ENCODE data around the gene INKA1.

DNA sequence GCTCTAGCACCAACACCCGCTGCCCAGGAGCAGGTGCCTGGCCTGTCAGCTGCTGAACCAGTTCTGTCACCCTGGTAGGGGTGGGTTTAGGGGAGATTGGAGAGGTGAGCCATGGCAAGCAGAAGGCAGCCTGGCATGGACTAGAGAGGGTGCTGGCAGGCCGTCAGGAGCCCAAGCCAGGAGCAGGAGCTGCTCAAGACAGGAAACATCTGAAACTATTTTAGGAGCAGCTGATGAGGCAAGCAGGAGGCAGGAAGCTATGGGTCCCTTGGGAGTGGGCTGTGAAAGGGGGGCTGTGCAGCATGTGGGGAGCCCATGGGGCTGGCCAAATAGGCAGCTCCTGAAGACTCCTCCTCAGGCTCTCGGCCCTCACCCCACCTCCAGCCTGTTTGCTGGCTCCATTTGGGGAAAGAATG lies 2.3 kb downstream of the INKA1 start:
- TF ChIP-seq, protein P1, sequence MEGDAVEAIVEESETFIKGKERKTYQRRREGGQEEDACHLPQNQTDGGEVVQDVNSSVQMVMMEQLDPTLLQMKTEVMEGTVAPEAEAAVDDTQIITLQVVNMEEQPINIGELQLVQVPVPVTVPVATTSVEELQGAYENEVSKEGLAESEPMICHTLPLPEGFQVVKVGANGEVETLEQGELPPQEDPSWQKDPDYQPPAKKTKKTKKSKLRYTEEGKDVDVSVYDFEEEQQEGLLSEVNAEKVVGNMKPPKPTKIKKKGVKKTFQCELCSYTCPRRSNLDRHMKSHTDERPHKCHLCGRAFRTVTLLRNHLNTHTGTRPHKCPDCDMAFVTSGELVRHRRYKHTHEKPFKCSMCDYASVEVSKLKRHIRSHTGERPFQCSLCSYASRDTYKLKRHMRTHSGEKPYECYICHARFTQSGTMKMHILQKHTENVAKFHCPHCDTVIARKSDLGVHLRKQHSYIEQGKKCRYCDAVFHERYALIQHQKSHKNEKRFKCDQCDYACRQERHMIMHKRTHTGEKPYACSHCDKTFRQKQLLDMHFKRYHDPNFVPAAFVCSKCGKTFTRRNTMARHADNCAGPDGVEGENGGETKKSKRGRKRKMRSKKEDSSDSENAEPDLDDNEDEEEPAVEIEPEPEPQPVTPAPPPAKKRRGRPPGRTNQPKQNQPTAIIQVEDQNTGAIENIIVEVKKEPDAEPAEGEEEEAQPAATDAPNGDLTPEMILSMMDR (IDR thresholded peaks at IDR 0.05; ENCODE audit: poor library complexity), result no peak
- TF ChIP-seq EZH2 (IDR thresholded peaks at IDR 0.05; ENCODE audit: borderline replicate concordance) (no peak), EZH2phosphoT487 (IDR thresholded peaks at IDR 0.05; ENCODE audit: low read depth, severe bottlenecking, unreplicated experiment) (no peak)

Data from hepatocyte (in vitro differentiated cells).